ENCODE measurements around the gene CENPV.
A peak's percentile ranks its signal among the peaks of the same experiment; 100 is the strongest.

Gene CENPV

GRCh38 chr17:16354585-16354984 is 1.3 kb upstream of the CENPV start:
- ATAC-seq: no peak
- no peak for TF ChIP-seq GLIS3 (CRISPR knock-in tag; IDR thresholded peaks at IDR 0.05)
- TF ChIP-seq ZC3H10 (CRISPR knock-in tag; IDR thresholded peaks at IDR 0.05): no peak
- no peak for TF ChIP-seq ZNF565 (CRISPR knock-in tag; conservative IDR thresholded peaks at IDR 0.05; ENCODE audit: low read depth)
- no peak for TF ChIP-seq ZFP3 (CRISPR knock-in tag; IDR thresholded peaks at IDR 0.05)
- no peak for TF ChIP-seq PATZ1 (CRISPR knock-in tag; IDR thresholded peaks at IDR 0.05; ENCODE audit: borderline replicate concordance)
- no peak for TF ChIP-seq OSR1 (CRISPR knock-in tag; IDR thresholded peaks at IDR 0.05)
- no peak for TF ChIP-seq TCF4 (CRISPR knock-in tag; IDR thresholded peaks at IDR 0.05; ENCODE audit: borderline replicate concordance)
- no peak for TF ChIP-seq POU6F1 (CRISPR knock-in tag; IDR thresholded peaks at IDR 0.05; ENCODE audit: borderline replicate concordance, low read depth)
- TF ChIP-seq ZNF70 (CRISPR knock-in tag; IDR thresholded peaks at IDR 0.05): no peak
- no peak for TF ChIP-seq CSDC2 (CRISPR knock-in tag; IDR thresholded peaks at IDR 0.05)
- no peak for TF ChIP-seq ARNTL (CRISPR knock-in tag; IDR thresholded peaks at IDR 0.05; ENCODE audit: borderline replicate concordance, low read depth)

GRCh38 chr17:16352667-16353316 is 477 bp downstream of the CENPV start:
- peak; percentile 70 for ATAC-seq
- no peak for TF ChIP-seq ARNTL (CRISPR knock-in tag; IDR thresholded peaks at IDR 0.05; ENCODE audit: borderline replicate concordance, low read depth)
- no peak for TF ChIP-seq TSHZ2 (CRISPR knock-in tag; IDR thresholded peaks at IDR 0.05)
- TF ChIP-seq ZNF70 (CRISPR knock-in tag; IDR thresholded peaks at IDR 0.05): no peak
- no peak for TF ChIP-seq CSRNP3 (CRISPR knock-in tag; IDR thresholded peaks at IDR 0.05)
- no peak for TF ChIP-seq TOX (CRISPR knock-in tag; IDR thresholded peaks at IDR 0.05; ENCODE audit: borderline replicate concordance)
- TF ChIP-seq CREB5 (CRISPR knock-in tag; IDR thresholded peaks at IDR 0.05; ENCODE audit: low read depth): no peak
- TF ChIP-seq OSR1 (CRISPR knock-in tag; IDR thresholded peaks at IDR 0.05): no peak
- no peak for TF ChIP-seq GLIS3 (CRISPR knock-in tag; IDR thresholded peaks at IDR 0.05)
- TF ChIP-seq ZFP30 (CRISPR knock-in tag; IDR thresholded peaks at IDR 0.05): no peak
- TF ChIP-seq ZC3H10 (CRISPR knock-in tag; IDR thresholded peaks at IDR 0.05): no peak

- ATAC-seq: peak; percentile 78
- TF ChIP-seq ARNTL (CRISPR knock-in tag; IDR thresholded peaks at IDR 0.05; ENCODE audit: borderline replicate concordance, low read depth): no peak
- no peak for TF ChIP-seq ZNF70 (CRISPR knock-in tag; IDR thresholded peaks at IDR 0.05)
- TF ChIP-seq PPARA (CRISPR knock-in tag; IDR thresholded peaks at IDR 0.05; ENCODE audit: borderline replicate concordance): no peak
- no peak for TF ChIP-seq ZNF8 (CRISPR knock-in tag; IDR thresholded peaks at IDR 0.05)
- no peak for TF ChIP-seq CSDC2 (CRISPR knock-in tag; IDR thresholded peaks at IDR 0.05)
- TF ChIP-seq ZNF565 (CRISPR knock-in tag; conservative IDR thresholded peaks at IDR 0.05; ENCODE audit: low read depth): no peak
- no peak for TF ChIP-seq GLIS3 (CRISPR knock-in tag; IDR thresholded peaks at IDR 0.05)
- TF ChIP-seq SNAI2 (CRISPR knock-in tag; IDR thresholded peaks at IDR 0.05): no peak
- TF ChIP-seq OSR1 (CRISPR knock-in tag; IDR thresholded peaks at IDR 0.05): no peak
- TF ChIP-seq ESRRG (CRISPR knock-in tag; IDR thresholded peaks at IDR 0.05): no peak
- no peak for TF ChIP-seq ZC3H10 (CRISPR knock-in tag; IDR thresholded peaks at IDR 0.05)
- TF ChIP-seq TSHZ2 (CRISPR knock-in tag; IDR thresholded peaks at IDR 0.05): no peak
- no peak for TF ChIP-seq BACH2 (CRISPR knock-in tag; IDR thresholded peaks at IDR 0.05; ENCODE audit: borderline replicate concordance)
- no peak for TF ChIP-seq POU6F1 (CRISPR knock-in tag; IDR thresholded peaks at IDR 0.05; ENCODE audit: borderline replicate concordance, low read depth)
These were observed 984 bp downstream of the CENPV start for GRCh38 chr17:16352303-16352666.

Data from SK-N-SH treated with all-trans-retinoic acid at 6 μM for 48 hours (cell line).